Cardiac muscle cell (in vitro differentiated cells and primary cell): ENCODE measurements around the gene LYPD1. TPM values are rescaled to one million over a fixed set of nuclear protein-coding genes. Genes with fewer than 3 reads are reported as not detected.

Experiments used
- DNase-seq, 2 donors: peaks; one replicate each; pipeline versions ENCODE4 v3.0.0 to v3.0.0-alpha.2; 2010 to 2017; ENCODE audit warnings: low read depth in 1 of 2, low spot score in 1 of 2
- H3K27ac ChIP-seq: fragments of 200-600 bp; sonication (generic); 2 replicates; pipeline ENCODE4 v1.5.1; 2016
- H3K27me3 ChIP-seq: fragments of 200-600 bp; sonication (generic); 2 replicates; pipeline ENCODE4 v1.6.0; 2016; ENCODE audit warnings: control low read depth
- H3K36me3 ChIP-seq: fragments of 200-600 bp; sonication (generic); 2 replicates; pipeline ENCODE4 v1.5.1; 2016; ENCODE audit warnings: control low read depth
- H3K4me1 ChIP-seq: fragments of 200-600 bp; sonication (generic); 2 replicates; pipeline ENCODE4 v1.8.1; 2017; ENCODE audit warnings: low read depth, mild to moderate bottlenecking, mixed run types
- H3K4me3 ChIP-seq: fragments of 200-600 bp; sonication (generic); 2 replicates; pipeline ENCODE4 v1.5.1; 2016; ENCODE audit warnings: mild to moderate bottlenecking
- H3K9me3 ChIP-seq: fragments of 200-600 bp; sonication (generic); 2 replicates; pipeline ENCODE4 v1.5.1; 2017; ENCODE audit warnings: low read depth, mild to moderate bottlenecking, control low read depth
- CTCF ChIP-seq: IDR thresholded peaks from 2 replicates; pipeline ENCODE4 v1.5.1; 2012; ENCODE audit warnings: low read depth, mild to moderate bottlenecking, low read length
- polyA plus RNA-seq: library from polyadenylated mRNA; unstranded; fragments of >200 nt; fragmentation: Nextera tagmentation; extraction: Ambion mirVana; gene quantifications from 2 replicates; pipeline ENCODE4 v1.2.1, GENCODE V29; 2016
- total RNA-seq: library from RNA; depleted of rRNA; stranded (reverse); fragments of >200 nt; gene quantifications from 2 replicates; pipeline ENCODE4 v1.2.3, GENCODE V29; 2016

LYPD1 gene
- total and polyA plus RNA-seq, 2 experiments from 2014 or later = 2.4 to 2.7 TPM

GRCh38 chr2:132615329-132616085, 54.5 kb downstream of the LYPD1 start:
- Histone ChIP-seq H3K9me3 (no peaks in the 10 kb centered on the region), H3K27ac (peak overlapping the region; percentile 64), H3K36me3 (no peaks in the 10 kb centered on the region), H3K27me3 (no peaks in the 10 kb centered on the region), H3K4me1 (peaks cover 33% of the 10 kb centered on the region), H3K4me3 (no peak overlapping the region)
- no peak for DNase-seq
- TF ChIP-seq CTCF = no peak

- DNase-seq = no peak
These were observed 58.3 kb downstream of the LYPD1 start for GRCh38 chr2:132611719-132612118.

GRCh38 chr2:132609101-132609890, 60.7 kb downstream of the LYPD1 start:
- H3K4me1 ChIP-seq = peaks cover 22% of the 10 kb centered on the region
- no peak for DNase-seq
- no peak for TF ChIP-seq CTCF
- no peaks in the 10 kb centered on the region for H3K36me3 ChIP-seq
- no peak overlapping the region for H3K27ac ChIP-seq
- H3K27me3 ChIP-seq = no peaks in the 10 kb centered on the region
- H3K9me3 ChIP-seq = no peaks in the 10 kb centered on the region
- no peak overlapping the region for H3K4me3 ChIP-seq

More at GRCh38 chr2:132611719-132612118, 58.3 kb downstream of the LYPD1 start:
- Histone ChIP-seq H3K27me3 (no peaks in the 10 kb centered on the region), H3K36me3 (no peaks in the 10 kb centered on the region), H3K9me3 (no peaks in the 10 kb centered on the region), H3K4me3 (no peak overlapping the region), H3K27ac (no peak overlapping the region), H3K4me1 (peaks cover 40% of the 10 kb centered on the region)
- TF ChIP-seq CTCF = no peak

GRCh38 chr2:132608311-132608710, 61.7 kb downstream of the LYPD1 start:
- H3K27ac ChIP-seq = peak overlapping the region; percentile 5
- H3K36me3 ChIP-seq = no peaks in the 10 kb centered on the region
- H3K4me1 ChIP-seq = peaks cover 27% of the 10 kb centered on the region
- DNase-seq = no peak
- no peaks in the 10 kb centered on the region for H3K9me3 ChIP-seq
- H3K4me3 ChIP-seq = no peak overlapping the region
- no peak for TF ChIP-seq CTCF
- no peaks in the 10 kb centered on the region for H3K27me3 ChIP-seq

- no peak for DNase-seq
- Histone ChIP-seq H3K9me3 (no peaks in the 10 kb centered on the region), H3K4me1 (peaks cover 27% of the 10 kb centered on the region), H3K36me3 (no peaks in the 10 kb centered on the region), H3K27ac (no peak overlapping the region), H3K27me3 (no peaks in the 10 kb centered on the region), H3K4me3 (no peak overlapping the region)
- no peak for TF ChIP-seq CTCF
These were observed 62.4 kb downstream of the LYPD1 start for GRCh38 chr2:132607426-132608090.
